H1 (cell line): Measurements from ENCODE around the gene CLEC16A. TPM values are rescaled to one million over a fixed set of nuclear protein-coding genes. Genes with fewer than 3 reads are reported as not detected.
A peak's percentile ranks its signal among the peaks of the same experiment; 100 is the strongest.

Experiments
- CTCF ChIA-PET: fragments of 300-600 bp; sonication (Branson Sonifier 250); formaldehyde crosslinking; loops from one replicate; lab custom pipeline; 2021; ENCODE audit not compliant: partially characterized antibody; lab: Charles Lee
- POLR2A ChIA-PET: fragments of 300-600 bp; sonication (Branson Sonifier 250); formaldehyde crosslinking; loops from one replicate; lab custom pipeline; 2021; ENCODE audit warnings: inconsistent platforms; ENCODE audit not compliant: partially characterized antibody; lab: Charles Lee
- DNase-seq, 2 experiments: peaks; one replicate each; pipeline versions ENCODE4 v3.0.0 to v3.0.0-alpha.2; 2010 to 2022; ENCODE audit warnings: low spot score in 2 of 2, low read depth in 1 of 2, mixed read lengths in 1 of 2
- FAIRE-seq: peaks from 2 replicates; lab custom pipeline; 2011; peaks lifted over from hg19 to GRCh38; lab: Jason Lieb, UNC
- H2AFZ ChIP-seq: 2 replicates; pipeline ENCODE4 v1.8.1; 2012; ENCODE audit warnings: low read length, inconsistent platforms
- H2AK5ac ChIP-seq: 2 replicates; pipeline ENCODE4 v1.6.1; 2013; ENCODE audit warnings: low read depth, low read length
- H2BK120ac ChIP-seq: replicated peaks from 2 replicates; pipeline ENCODE3; 2013; ENCODE audit warnings: low read depth, low read length, inconsistent platforms
- H2BK12ac ChIP-seq: 2 replicates; pipeline ENCODE4 v1.6.1; 2013; ENCODE audit warnings: low read depth, low read length
- H2BK15ac ChIP-seq: 2 replicates; pipeline ENCODE4 v1.6.1; 2013; ENCODE audit warnings: low read length
- H2BK20ac ChIP-seq: 2 replicates; pipeline ENCODE4 v1.6.1; 2013; ENCODE audit warnings: low read length
- H2BK5ac ChIP-seq: 2 replicates; pipeline ENCODE4 v1.6.1; 2013; ENCODE audit warnings: low read depth, low read length
- H3K14ac ChIP-seq: 2 replicates; pipeline ENCODE4 v1.6.1; 2013; ENCODE audit warnings: inconsistent platforms; ENCODE audit not compliant: insufficient read length
- H3K18ac ChIP-seq: 2 replicates; pipeline ENCODE4 v1.6.1; 2013; ENCODE audit warnings: low read length; ENCODE audit errors: extremely low read depth
- H3K23ac ChIP-seq: 2 replicates; pipeline ENCODE4 v1.6.1; 2013; ENCODE audit warnings: inconsistent platforms; ENCODE audit not compliant: insufficient read length
- H3K23me2 ChIP-seq: 2 replicates; pipeline ENCODE4 v1.6.1; 2013; ENCODE audit warnings: low read depth, low read length
- H3K27ac ChIP-seq: 2 replicates; pipeline ENCODE4 v1.6.1; 2011; ENCODE audit warnings: low read depth, low read length, inconsistent platforms
- H3K27me3 ChIP-seq, 4 experiments: replicated peaks in 1 of 4; 1 replicate in 1 of 4; 2 replicates in 3 of 4; pipeline versions ENCODE4 v1.6.1 to v1.8.1; 2011 to 2013; ENCODE audit warnings: low read length in 3 of 4, mild to moderate bottlenecking in 3 of 4, inconsistent platforms in 2 of 4, mixed read lengths in 2 of 4, moderate library complexity in 1 of 4; ENCODE audit not compliant: control insufficient read depth in 3 of 4, insufficient read depth in 3 of 4; ENCODE audit errors: extremely low read depth in 1 of 4
- H3K36me3 ChIP-seq, 4 experiments: 2 replicates each; pipeline versions ENCODE4 v1.6.1 to v1.8.1; 2011 to 2013; ENCODE audit warnings: mild to moderate bottlenecking in 4 of 4, low read length in 3 of 4, moderate library complexity in 2 of 4, control low read depth in 1 of 4, inconsistent platforms in 1 of 4; ENCODE audit not compliant: insufficient read depth in 4 of 4, control insufficient read depth in 2 of 4
- H3K4ac ChIP-seq: replicated peaks from 2 replicates; pipeline ENCODE3; 2013; ENCODE audit warnings: low read length, low read depth, mixed read lengths, inconsistent platforms; ENCODE audit not compliant: insufficient read length
- H3K4me1 ChIP-seq, 4 experiments: replicated peaks in 1 of 4; 1 replicate in 1 of 4; 2 replicates in 3 of 4; pipeline versions ENCODE4 v1.6.1 to v1.8.1; 2011 to 2013; ENCODE audit warnings: low read length in 3 of 4, inconsistent platforms in 2 of 4, mixed read lengths in 1 of 4; ENCODE audit not compliant: insufficient read depth in 4 of 4, control insufficient read depth in 3 of 4
- H3K4me2 ChIP-seq, 2 experiments: 2 replicates each; pipeline versions ENCODE4 v1.6.1 to v1.8.1; 2011 to 2013; ENCODE audit warnings: low read depth in 2 of 2, low read length in 2 of 2, control low read depth in 1 of 2, inconsistent platforms in 1 of 2, mild to moderate bottlenecking in 1 of 2; ENCODE audit not compliant: insufficient read depth in 1 of 2
- H3K4me3 ChIP-seq, 4 experiments: fragments of 200-600, 300-600 bp in 1 of 4; sonication (generic), shearing (Covaris generic), sonication (Bioruptor Twin) in 1 of 4; 2 replicates each; pipeline versions ENCODE4 v1.5.1 to v1.8.1; 2011 to 2016; ENCODE audit warnings: low read length in 4 of 4, low read depth in 3 of 4, control low read depth in 2 of 4, inconsistent platforms in 2 of 4, mild to moderate bottlenecking in 2 of 4, mixed read lengths in 1 of 4, moderate library complexity in 1 of 4; ENCODE audit not compliant: insufficient read depth in 2 of 4; ENCODE audit errors: extremely low read depth in 1 of 4
- H3K56ac ChIP-seq: replicated peaks from 2 replicates; pipeline ENCODE3; 2013; ENCODE audit warnings: low read depth, mild to moderate bottlenecking, mixed read lengths, low read length, inconsistent platforms; ENCODE audit not compliant: insufficient read length
- H3K79me1 ChIP-seq: 2 replicates; pipeline ENCODE4 v1.6.1; 2013; ENCODE audit warnings: low read depth, low read length, control low read depth
- H3K79me2 ChIP-seq, 2 experiments: 2 replicates each; pipeline versions ENCODE4 v1.6.1 to v1.8.1; 2012 to 2013; ENCODE audit warnings: low read length in 2 of 2, mild to moderate bottlenecking in 2 of 2, inconsistent platforms in 1 of 2; ENCODE audit not compliant: insufficient read depth in 2 of 2, control insufficient read depth in 1 of 2
- H3K9ac ChIP-seq, 4 experiments: replicated peaks in 1 of 4; 1 replicate in 1 of 4; 2 replicates in 3 of 4; pipeline versions ENCODE4 v1.6.1 to v1.8.1; 2011 to 2013; ENCODE audit warnings: low read depth in 3 of 4, low read length in 3 of 4, control low read depth in 2 of 4, mild to moderate bottlenecking in 2 of 4, moderate library complexity in 2 of 4, inconsistent platforms in 1 of 4; ENCODE audit errors: extremely low read depth in 1 of 4
- H3K9me3 ChIP-seq, 2 experiments: 2 replicates each; pipeline versions ENCODE4 v1.6.1 to v1.8.1; 2012 to 2013; ENCODE audit warnings: mild to moderate bottlenecking in 2 of 2, moderate library complexity in 2 of 2, control low read depth in 1 of 2, inconsistent platforms in 1 of 2, low read depth in 1 of 2, low read length in 1 of 2, mixed read lengths in 1 of 2; ENCODE audit not compliant: insufficient read depth in 2 of 2
- H4K20me1 ChIP-seq, 2 experiments: replicated peaks in 1 of 2; 2 replicates each; pipeline versions ENCODE3 to v1.8.1; 2011 to 2013; ENCODE audit warnings: inconsistent platforms in 2 of 2, low read length in 2 of 2, mild to moderate bottlenecking in 1 of 2; ENCODE audit not compliant: insufficient read depth in 2 of 2, control insufficient read depth in 1 of 2
- H4K5ac ChIP-seq: 2 replicates; pipeline ENCODE4 v1.6.1; 2013; ENCODE audit warnings: low read length, low read depth, mixed read lengths, inconsistent platforms; ENCODE audit not compliant: insufficient read length
- H4K8ac ChIP-seq: 2 replicates; pipeline ENCODE4 v1.8.0; 2013; ENCODE audit warnings: mild to moderate bottlenecking, moderate library complexity, low read length, inconsistent platforms; ENCODE audit not compliant: insufficient read depth; ENCODE audit errors: extremely low read depth
- H4K91ac ChIP-seq: replicated peaks from 2 replicates; pipeline ENCODE3; 2013; ENCODE audit warnings: low read length, mixed read lengths, inconsistent platforms; ENCODE audit not compliant: insufficient read length
- ATF3 ChIP-seq: IDR thresholded peaks from 2 replicates; pipeline ENCODE4 v1.6.1; 2011; ENCODE audit warnings: low read depth, mild to moderate bottlenecking, low read length; ENCODE audit not compliant: insufficient read depth
- BACH1 ChIP-seq: IDR thresholded peaks from 2 replicates; pipeline ENCODE4 v1.6.1; 2012; ENCODE audit warnings: low read length, improper control_type of control experiment
- CHD1 ChIP-seq: IDR thresholded peaks from 2 replicates; pipeline ENCODE4 v1.6.1; 2012; ENCODE audit warnings: low read depth, low read length, improper control_type of control experiment
- POU5F1 ChIP-seq: IDR thresholded peaks from 2 replicates; pipeline ENCODE4 v1.6.1; 2011; ENCODE audit warnings: low read depth, mild to moderate bottlenecking, low read length, moderate library complexity
- SIRT6 ChIP-seq: IDR thresholded peaks from one replicate; pipeline ENCODE4 v1.7.1; 2012; ENCODE audit warnings: low read length, inconsistent platforms
- TCF12 ChIP-seq: IDR thresholded peaks from 2 replicates; pipeline ENCODE4 v1.6.1; 2011; ENCODE audit warnings: low read depth, mild to moderate bottlenecking, low read length
- WGBS, 2 experiments: shearing (Covaris generic) in 1 of 2; methylation state at CpG; one replicate each; pipeline versions ENCODE4 v1.1.6 to v1.1.7; 2013 to 2015; ENCODE audit warnings: low lambda C conversion rate in 2 of 2, mixed read lengths in 2 of 2, inconsistent platforms in 1 of 2, low coverage in 1 of 2, missing lambda C conversion rate in 1 of 2; ENCODE audit not compliant: insufficient replicate concordance in 2 of 2, insufficient coverage in 1 of 2, insufficient read length in 1 of 2; ENCODE audit errors: extremely low coverage in 1 of 2, missing lambda C conversion rate in 1 of 2; 5-methylcytosine and 5-hydroxymethylcytosine counted together
- polyA plus RNA-seq, 7 experiments: library from polyadenylated mRNA; depleted of rRNA in 3 of 7; stranded (reverse) in 5 of 7; unstranded in 2 of 7; fragments of >200 nt in 5 of 7; fragments of 200-250 nt in 2 of 7; gene quantifications; 1 replicate in 5 of 7; 2 replicates in 1 of 7; 4 replicates in 1 of 7; pipeline versions ENCODE4 v1.2.1 to v1.2.3, GENCODE V29; 2011 to 2013; ENCODE audit warnings: missing spikeins in 2 of 7, mixed read lengths in 2 of 7
- total RNA-seq: library from RNA; stranded (reverse); fragmentation: NEBNext Ultra II Directional; extraction: Animal tissue kit (Norgen Biotek cat#: 25700); gene quantifications from 2 replicates; pipeline ENCODE4 v1.2.1, GENCODE V29; 2021

CLEC16A gene
- total and polyA plus RNA-seq, 2 of the 8 experiments (the other 6 are each of a cell fraction or from before 2014, with no cell fraction given) = 7.6 to 19.3 TPM

- H3K4me2 ChIP-seq = no peak overlapping the region
These were observed 103.8 kb downstream of the CLEC16A start for GRCh38 chr16:11047939-11048800.

More at GRCh38 chr16:11047939-11048800, 103.8 kb downstream of the CLEC16A start:
- no peak for FAIRE-seq
- 89% methylated on average over 21 of the region's 21 CpGs; no CpG with 5 or more reads in 1 of the 2 experiments for WGBS, 2 experiments
- Histone ChIP-seq H2AK5ac (0 out of 2 replicates have a peak overlapping the region, but pooled peaks have one; percentile 11), H4K20me1 (peaks cover 0 to 2% of the 10 kb centered on the region in 2 experiments), H3K27me3 (no peaks in the 10 kb centered on the region), H3K27ac (no peak overlapping the region), H3K4me1 (peaks cover 0 to 5% (median 4%) of the 10 kb centered on the region in 4 experiments; a peak in 4 of 7 replicates), H3K23me2 (no peaks in the 10 kb centered on the region), H4K5ac (no peak overlapping the region), H3K56ac (no peak overlapping the region), H2AFZ (no peak overlapping the region), H3K9me3 (no peaks in the 10 kb centered on the region), H2BK5ac (0 out of 2 replicates have a peak overlapping the region, but pooled peaks have one; percentile 24), H3K79me1 (no peaks in the 10 kb centered on the region; the same call in 1 of the 2 replicates), H4K91ac (no peak overlapping the region), H3K14ac (no peak overlapping the region), H2BK20ac (no peak overlapping the region), H2BK120ac (no peak overlapping the region), H3K4me3 (no peak overlapping the region), H3K9ac (no peak overlapping the region), H4K8ac (no peak overlapping the region), H3K18ac (no peak overlapping the region), H3K4ac (no peak overlapping the region), H2BK15ac (no peak overlapping the region), H3K23ac (no peak overlapping the region), H3K36me3 (peaks cover 0 to 4% (median 1%) of the 10 kb centered on the region in 4 experiments; a peak in 2 of 8 replicates), H2BK12ac (peak overlapping the region; percentile 23; the same call in 1 of the 2 replicates), H3K79me2 (no peaks in the 10 kb centered on the region)
- no peak for DNase-seq
- ChIA-PET CTCF (interaction anchor here (1.3 to 1.5 kb wide), 2 partner anchors 66 to 77 kb away, joined by 3 to 5 read pairs; no protein-coding TSS in a partner anchor), POLR2A (interaction anchor here (0.6 to 0.7 kb wide), 2 partner anchors 12 to 16 kb away, joined by 3 to 4 read pairs; no protein-coding TSS in a partner anchor)
- TF ChIP-seq SIRT6 (no peak), POU5F1 (no peak), CHD1 (no peak), BACH1 (no peak), TCF12 (no peak), ATF3 (no peak)
